Measurements from ENCODE around the gene LRRC66. TPM values are rescaled to one million over a fixed set of nuclear protein-coding genes. Genes with fewer than 3 reads are reported as not detected.

The LRRC66 gene
- total and polyA plus RNA-seq, 2 of the 8 experiments (the other 6 are each of a cell fraction or from before 2014, with no cell fraction given) = 0.05 to 0.11 TPM

GRCh38 chr4:52036886-52037530 lies 16.8 kb upstream of the LRRC66 start:
- Histone ChIP-seq H2BK120ac (replicated peaks; ENCODE audit: low read depth, low read length) (no peak overlapping the region), H2AFZ (ENCODE audit: low read length) (no peak overlapping the region), H3K23ac (ENCODE audit: insufficient read length) (no peak overlapping the region), H3K9ac (replicated peaks in 1 of 4; ENCODE audit: extremely low read depth in 1 of 4, low read depth in 3 of 4, low read length in 3 of 4) (no peak overlapping the region), H3K4me3 (ENCODE audit: extremely low read depth in 1 of 4, insufficient read depth in 2 of 4, low read depth in 3 of 4, low read length in 4 of 4) (peak overlapping the region; percentile 41 to 81 (median 68)), H3K14ac (ENCODE audit: insufficient read length) (no peak overlapping the region), H4K5ac (ENCODE audit: insufficient read length, low read depth, low read length) (peak overlapping the region; percentile 46), H2BK5ac (ENCODE audit: low read depth, low read length) (no peak overlapping the region), H2AK5ac (ENCODE audit: low read depth, low read length) (no peak overlapping the region), H3K18ac (ENCODE audit: extremely low read depth, low read length) (no peak overlapping the region), H2BK12ac (ENCODE audit: low read depth, low read length) (no peak overlapping the region), H3K9me3 (ENCODE audit: insufficient read depth in 2 of 2, low read depth in 1 of 2, low read length in 1 of 2) (no peaks in the 10 kb centered on the region), H3K27me3 (replicated peaks in 1 of 4; ENCODE audit: control insufficient read depth in 3 of 4, extremely low read depth in 1 of 4, insufficient read depth in 3 of 4, low read length in 3 of 4) (no peaks in the 10 kb centered on the region; a peak in 2 of 7 replicates), H3K4me1 (replicated peaks in 1 of 4; ENCODE audit: control insufficient read depth in 3 of 4, insufficient read depth in 4 of 4, low read length in 3 of 4) (peaks cover 0 to 2% (median 0%) of the 10 kb centered on the region in 4 experiments; a peak in 1 of 7 replicates), H4K8ac (ENCODE audit: extremely low read depth, insufficient read depth, low read length) (no peak overlapping the region), H3K4me2 (ENCODE audit: insufficient read depth in 1 of 2, low read depth in 2 of 2, low read length in 2 of 2) (peak overlapping the region; percentile 66 to 81), H2BK15ac (ENCODE audit: low read length) (no peak overlapping the region), H4K20me1 (replicated peaks in 1 of 2; ENCODE audit: control insufficient read depth in 1 of 2, insufficient read depth in 2 of 2, low read length in 2 of 2) (peaks cover 0 to 4% of the 10 kb centered on the region in 2 experiments), H3K27ac (ENCODE audit: low read depth, low read length) (no peak overlapping the region), H3K79me1 (ENCODE audit: low read depth, low read length) (peaks cover 9% of the 10 kb centered on the region), H3K4ac (replicated peaks; ENCODE audit: insufficient read length, low read depth, low read length) (no peak overlapping the region), H3K56ac (replicated peaks; ENCODE audit: insufficient read length, low read depth, low read length) (no peak overlapping the region), H2BK20ac (ENCODE audit: low read length) (no peak overlapping the region), H3K23me2 (ENCODE audit: low read depth, low read length) (peaks cover 5% of the 10 kb centered on the region; the same call in 1 of the 2 replicates), H4K91ac (replicated peaks; ENCODE audit: insufficient read length, low read length) (no peak overlapping the region), H3K36me3 (ENCODE audit: control insufficient read depth in 2 of 4, insufficient read depth in 4 of 4, low read length in 3 of 4) (peaks cover 0 to 5% (median 1%) of the 10 kb centered on the region in 4 experiments; a peak in 3 of 8 replicates), H3K79me2 (ENCODE audit: control insufficient read depth in 1 of 2, insufficient read depth in 2 of 2, low read length in 2 of 2) (peaks cover 0 to 28% of the 10 kb centered on the region in 2 experiments; a peak in 2 of 4 replicates)
- no peak for DNase-seq (ENCODE audit: low read depth in 1 of 2, low spot score in 2 of 2)
- ChIA-PET POLR2A (ENCODE audit: partially characterized antibody) (interaction anchor here (1.3 to 1.7 kb wide), 2 partner anchors 14 to 18 kb away, joined by 3 to 6 read pairs; partner anchors contain the start of gene SPATA18), CTCF (ENCODE audit: partially characterized antibody) (interaction anchor here (0.7 to 1.1 kb wide), 2 partner anchors 14 to 204 kb away, joined by 3 read pairs; partner anchors contain the start of gene SPATA18)
- FAIRE-seq = no peak
- WGBS, 2 experiments (ENCODE audit: extremely low coverage in 1 of 2, insufficient coverage in 1 of 2, insufficient read length in 1 of 2, insufficient replicate concordance in 2 of 2, low coverage in 1 of 2, low lambda C conversion rate in 2 of 2, missing lambda C conversion rate in 1 of 2) = 79% methylated on average over 7 of the region's 7 CpGs; no CpG with 5 or more reads in 1 of the 2 experiments
- TF ChIP-seq HDAC2 (IDR thresholded peaks at IDR 0.05; ENCODE audit: borderline replicate concordance in 1 of 2, low read depth in 2 of 2, low read length in 2 of 2) = no peak
- no peak for TF ChIP-seq TCF12 (IDR thresholded peaks at IDR 0.05; ENCODE audit: low read depth, low read length)
- TF ChIP-seq CEBPB (IDR thresholded peaks at IDR 0.05; ENCODE audit: low read depth, low read length) = no peak
- TF ChIP-seq SP2 (IDR thresholded peaks at IDR 0.05; ENCODE audit: low read length) = no peak
- no peak for TF ChIP-seq POLR2A (IDR thresholded peaks at IDR 0.05; ENCODE audit: control extremely low read depth in 1 of 2, low read depth in 2 of 2, low read length in 2 of 2)
- no peak for TF ChIP-seq CBX8 (IDR thresholded peaks at IDR 0.05; ENCODE audit: borderline replicate concordance, low read depth, low read length)
- TF ChIP-seq CREB1 (IDR thresholded peaks at IDR 0.05) = no peak
- TF ChIP-seq ATF2 (IDR thresholded peaks at IDR 0.05; ENCODE audit: low read length) = no peak
- no peak for TF ChIP-seq POU5F1 (IDR thresholded peaks at IDR 0.05; ENCODE audit: low read depth, low read length)
